Measurements from ENCODE around the gene LTF.

The LTF gene

DNA sequence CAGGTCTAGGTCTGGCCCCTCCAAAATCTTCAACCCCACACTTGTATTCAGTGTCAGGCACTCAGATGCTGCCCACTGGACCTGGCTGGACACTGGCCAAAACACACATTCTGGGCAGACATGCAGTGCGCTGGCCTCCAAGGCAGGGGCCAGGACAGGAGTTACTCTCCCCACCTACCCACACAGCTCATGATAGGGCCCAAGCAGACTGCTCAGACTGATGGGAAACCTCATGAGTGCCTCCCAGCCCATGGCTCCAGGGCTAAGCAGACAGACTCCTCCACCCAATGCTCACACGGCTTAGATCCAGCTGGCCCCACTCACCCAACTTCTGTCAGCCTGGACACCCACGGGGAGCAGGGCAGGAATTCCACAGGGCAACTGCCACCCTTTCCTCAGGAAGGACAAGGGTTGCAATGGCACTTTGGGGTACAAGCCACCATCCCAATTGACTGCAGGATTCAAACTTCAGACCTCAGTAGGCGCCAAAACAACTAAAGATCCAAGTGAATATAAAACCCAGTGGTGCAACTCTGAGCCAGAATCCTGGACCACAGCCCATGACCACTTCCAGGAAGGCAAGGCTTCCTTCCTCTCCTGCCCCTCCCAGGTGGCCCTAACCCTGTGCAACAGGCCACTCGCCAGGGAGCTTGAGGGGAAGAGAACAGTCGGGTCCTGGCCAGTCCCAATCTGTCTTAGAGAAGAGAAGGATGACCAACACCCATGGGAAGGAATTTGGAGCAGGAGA lies 1.4 kb downstream of the LTF start:
- Histone ChIP-seq H3K27me3 (ENCODE audit: control insufficient read depth, insufficient read depth, low read length) (peaks cover 33% of the 10 kb centered on the region), H3K9me3 (ENCODE audit: control insufficient read depth, insufficient read depth, low read length) (no peaks in the 10 kb centered on the region), H3K36me3 (ENCODE audit: control insufficient read depth, insufficient read depth, low read length) (no peaks in the 10 kb centered on the region), H3K4me3 (ENCODE audit: low read depth, low read length) (no peak overlapping the region), H3K4me1 (ENCODE audit: control insufficient read depth, insufficient read depth, low read length) (peaks cover 3% of the 10 kb centered on the region), H3K9ac (ENCODE audit: low read depth, low read length) (no peak overlapping the region)

DNA sequence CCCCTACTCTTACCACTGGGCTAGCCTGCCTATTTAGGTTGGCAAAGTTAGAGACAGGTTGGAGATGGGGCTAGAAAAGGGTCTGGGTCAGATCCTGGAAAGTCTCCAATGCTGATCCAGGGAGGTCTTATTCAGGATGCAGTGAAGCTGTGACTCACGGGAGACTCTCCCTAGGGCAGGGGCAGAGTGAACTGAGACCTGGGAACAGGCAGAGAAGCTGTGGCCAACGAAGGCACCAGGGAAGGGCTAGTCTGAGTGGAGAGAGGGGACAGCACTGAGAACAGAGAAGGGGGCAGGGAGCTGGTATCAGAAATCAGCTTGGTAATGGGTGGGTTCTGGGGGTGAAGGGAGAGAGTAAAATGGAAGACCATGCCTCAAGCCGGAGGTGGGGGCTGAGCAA lies 2.2 kb downstream of the LTF start:
- Histone ChIP-seq H3K9me3 (ENCODE audit: control insufficient read depth, insufficient read depth, low read length) (no peaks in the 10 kb centered on the region), H3K9ac (ENCODE audit: low read depth, low read length) (no peak overlapping the region), H3K4me1 (ENCODE audit: control insufficient read depth, insufficient read depth, low read length) (peaks cover 3% of the 10 kb centered on the region), H3K27me3 (ENCODE audit: control insufficient read depth, insufficient read depth, low read length) (peaks cover 33% of the 10 kb centered on the region), H3K36me3 (ENCODE audit: control insufficient read depth, insufficient read depth, low read length) (no peaks in the 10 kb centered on the region), H3K4me3 (ENCODE audit: low read depth, low read length) (no peak overlapping the region)

DNA sequence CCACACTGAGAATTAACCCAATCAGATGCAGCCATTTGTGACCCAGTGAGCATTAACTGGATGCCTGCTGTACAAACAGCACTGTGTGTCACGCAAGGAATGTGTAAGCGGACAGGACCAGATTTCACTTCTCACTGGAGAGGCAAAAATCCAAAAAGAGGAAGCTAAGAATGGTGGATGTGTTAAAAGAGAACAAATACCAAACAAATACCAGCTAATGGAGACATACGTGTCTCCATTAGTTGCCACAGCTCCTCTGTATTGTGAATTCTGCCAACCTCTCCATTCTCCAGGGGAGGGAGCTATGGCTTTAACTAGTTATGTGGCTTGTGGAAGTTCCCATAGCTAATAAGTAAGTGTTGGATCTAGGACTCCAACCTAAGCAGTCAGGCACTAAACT lies 2.6 kb downstream of the LTF start:
- H3K4me1 ChIP-seq (ENCODE audit: control insufficient read depth, insufficient read depth, low read length), result peaks cover 3% of the 10 kb centered on the region
- H3K27me3 ChIP-seq (ENCODE audit: control insufficient read depth, insufficient read depth, low read length), result peaks cover 33% of the 10 kb centered on the region
- H3K9me3 ChIP-seq (ENCODE audit: control insufficient read depth, insufficient read depth, low read length), result no peaks in the 10 kb centered on the region
- H3K9ac ChIP-seq (ENCODE audit: low read depth, low read length), result no peak overlapping the region
- H3K4me3 ChIP-seq (ENCODE audit: low read depth, low read length), result no peak overlapping the region
- no peaks in the 10 kb centered on the region for H3K36me3 ChIP-seq (ENCODE audit: control insufficient read depth, insufficient read depth, low read length)

DNA sequence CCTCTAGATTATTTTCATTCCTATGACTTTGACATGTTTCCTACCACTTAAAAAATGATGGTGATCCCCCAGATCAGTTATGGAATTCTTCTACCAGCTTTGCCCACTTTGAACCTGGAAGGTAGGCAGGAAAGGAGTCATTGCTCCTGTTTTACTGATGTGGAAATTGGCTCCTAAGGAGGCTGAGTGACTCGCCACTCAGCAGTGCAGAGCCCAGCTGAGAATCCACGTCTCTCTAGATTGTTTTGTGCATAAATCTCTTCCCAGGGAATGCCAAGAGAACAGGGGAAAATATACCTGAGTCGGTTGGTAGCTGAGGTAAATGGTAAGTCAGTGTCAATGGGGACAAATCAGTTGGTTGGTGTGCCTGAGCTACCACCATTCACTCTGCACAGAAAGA lies 4.7 kb downstream of the LTF start:
- Histone ChIP-seq H3K36me3 (ENCODE audit: control insufficient read depth, insufficient read depth, low read length) (no peaks in the 10 kb centered on the region), H3K9ac (ENCODE audit: low read depth, low read length) (no peak overlapping the region), H3K27me3 (ENCODE audit: control insufficient read depth, insufficient read depth, low read length) (peaks cover 25% of the 10 kb centered on the region), H3K4me1 (ENCODE audit: control insufficient read depth, insufficient read depth, low read length) (peaks cover 3% of the 10 kb centered on the region), H3K9me3 (ENCODE audit: control insufficient read depth, insufficient read depth, low read length) (no peaks in the 10 kb centered on the region), H3K4me3 (ENCODE audit: low read depth, low read length) (no peak overlapping the region)

DNA sequence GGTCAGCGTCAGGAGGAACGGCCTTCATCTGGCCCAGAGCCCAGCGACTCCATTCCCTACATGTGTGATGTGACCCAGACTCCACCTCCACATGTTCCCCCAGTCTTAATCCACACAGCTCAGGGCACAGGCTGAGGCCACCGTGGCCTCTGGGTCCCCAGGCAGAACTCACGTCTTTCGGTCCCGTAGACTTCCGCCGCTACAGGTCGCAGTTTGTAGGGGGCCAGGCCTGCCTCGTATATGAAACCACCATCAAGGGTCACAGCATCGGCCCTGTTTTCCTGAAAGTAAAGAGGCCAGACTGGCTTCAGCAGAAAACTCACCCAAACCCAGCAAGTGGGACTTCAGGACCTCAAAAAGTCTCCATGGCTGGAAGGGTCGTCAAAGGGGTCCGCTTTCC lies 8.6 kb downstream of the LTF start:
- no peaks in the 10 kb centered on the region for H3K36me3 ChIP-seq (ENCODE audit: control insufficient read depth, insufficient read depth, low read length)
- H3K9ac ChIP-seq (ENCODE audit: low read depth, low read length), result no peak overlapping the region
- no peaks in the 10 kb centered on the region for H3K4me1 ChIP-seq (ENCODE audit: control insufficient read depth, insufficient read depth, low read length)
- H3K27me3 ChIP-seq (ENCODE audit: control insufficient read depth, insufficient read depth, low read length), result no peaks in the 10 kb centered on the region
- no peaks in the 10 kb centered on the region for H3K9me3 ChIP-seq (ENCODE audit: control insufficient read depth, insufficient read depth, low read length)
- no peak overlapping the region for H3K4me3 ChIP-seq (ENCODE audit: low read depth, low read length)

DNA sequence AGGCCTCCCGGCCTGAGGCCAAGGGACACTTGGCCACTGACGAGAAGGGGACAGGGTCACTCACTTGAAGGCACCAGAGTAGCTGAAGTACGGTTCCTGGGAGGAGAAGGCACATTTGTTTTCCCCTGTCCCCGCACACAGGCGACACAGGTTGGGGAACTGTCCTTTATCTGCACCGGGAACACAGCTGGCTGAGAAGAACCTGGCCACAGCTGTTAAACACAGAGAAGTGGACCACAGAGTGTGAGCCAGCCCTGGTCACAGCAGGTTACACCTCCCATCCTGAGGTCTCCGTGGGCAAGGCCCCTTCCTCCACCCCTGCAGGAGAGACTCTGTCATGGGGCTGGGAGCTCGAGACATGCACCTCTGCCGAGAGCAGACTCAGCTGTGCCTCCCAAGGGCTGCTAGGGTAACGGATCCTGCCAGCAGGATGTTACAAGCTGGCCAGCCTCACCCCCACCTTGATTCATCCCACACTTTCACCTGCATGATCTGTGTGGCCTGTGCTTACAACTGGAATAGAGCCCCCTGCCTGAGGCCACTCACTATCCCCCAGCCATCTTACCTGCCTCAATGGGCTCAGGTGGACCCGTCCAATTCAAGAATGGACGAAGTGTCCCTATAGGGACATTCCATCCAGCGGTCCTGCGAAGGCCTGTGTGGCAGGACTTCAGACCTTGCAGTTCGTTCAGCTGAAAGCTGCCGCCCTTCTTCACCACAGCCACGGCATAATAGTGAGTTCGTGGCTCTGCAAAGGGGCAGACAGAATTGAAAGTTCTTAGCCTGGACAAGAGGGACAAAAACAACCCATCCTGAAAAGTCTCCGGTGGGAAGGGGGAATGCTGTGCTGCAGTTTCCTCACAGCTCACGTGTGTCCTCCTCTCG lies 9.2 kb downstream of the LTF start:
- no peak overlapping the region for H3K9ac ChIP-seq (ENCODE audit: low read depth, low read length)
- no peaks in the 10 kb centered on the region for H3K36me3 ChIP-seq (ENCODE audit: control insufficient read depth, insufficient read depth, low read length)
- no peaks in the 10 kb centered on the region for H3K4me1 ChIP-seq (ENCODE audit: control insufficient read depth, insufficient read depth, low read length)
- H3K9me3 ChIP-seq (ENCODE audit: control insufficient read depth, insufficient read depth, low read length), result no peaks in the 10 kb centered on the region
- no peaks in the 10 kb centered on the region for H3K27me3 ChIP-seq (ENCODE audit: control insufficient read depth, insufficient read depth, low read length)
- no peak overlapping the region for H3K4me3 ChIP-seq (ENCODE audit: low read depth, low read length)

DNA sequence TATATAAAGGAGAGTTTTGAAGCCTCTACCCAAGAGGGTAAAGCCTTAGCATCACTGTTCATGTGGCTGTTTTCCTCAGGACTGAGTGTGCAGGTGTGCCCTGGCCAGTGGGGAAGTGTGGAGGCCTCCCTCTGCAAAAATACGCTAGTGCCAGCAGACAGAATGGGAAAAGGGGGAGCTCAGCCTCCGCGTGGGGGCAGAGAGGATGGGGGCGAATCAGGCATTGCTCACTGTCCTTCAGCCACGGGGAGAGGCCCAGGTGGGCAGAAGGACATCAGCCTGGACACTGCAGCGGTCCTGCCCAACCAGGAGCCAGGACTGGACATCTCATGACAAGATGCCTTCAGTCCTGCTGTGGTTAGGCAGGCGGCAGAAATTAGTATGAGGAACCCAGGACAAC lies 10.1 kb downstream of the LTF start:
- H3K27me3 ChIP-seq (ENCODE audit: control insufficient read depth, insufficient read depth, low read length), result no peaks in the 10 kb centered on the region
- H3K9ac ChIP-seq (ENCODE audit: low read depth, low read length), result no peak overlapping the region
- no peaks in the 10 kb centered on the region for H3K9me3 ChIP-seq (ENCODE audit: control insufficient read depth, insufficient read depth, low read length)
- no peaks in the 10 kb centered on the region for H3K36me3 ChIP-seq (ENCODE audit: control insufficient read depth, insufficient read depth, low read length)
- no peaks in the 10 kb centered on the region for H3K4me1 ChIP-seq (ENCODE audit: control insufficient read depth, insufficient read depth, low read length)
- no peak overlapping the region for H3K4me3 ChIP-seq (ENCODE audit: low read depth, low read length)

DNA sequence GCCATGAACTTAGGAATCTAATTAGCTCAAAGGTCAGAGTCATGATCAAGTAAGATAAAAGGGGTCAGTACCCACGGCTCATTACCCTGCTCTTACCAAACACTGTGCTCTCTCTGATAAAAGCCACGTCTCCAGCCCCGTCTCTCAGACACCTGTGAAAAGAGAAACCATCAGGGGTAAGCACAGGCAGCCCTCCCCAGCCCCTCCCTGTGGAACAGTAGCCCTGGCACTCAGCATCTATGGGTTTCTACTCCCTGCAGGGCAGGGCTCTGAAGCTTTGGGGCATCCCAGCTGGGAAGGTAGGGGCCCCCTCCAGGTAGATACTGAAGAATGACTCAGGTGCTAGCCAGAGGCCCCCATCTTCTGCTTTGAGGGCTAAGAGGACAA lies 10.5 kb downstream of the LTF start:
- Histone ChIP-seq H3K4me1 (ENCODE audit: control insufficient read depth, insufficient read depth, low read length) (no peaks in the 10 kb centered on the region), H3K27me3 (ENCODE audit: control insufficient read depth, insufficient read depth, low read length) (no peaks in the 10 kb centered on the region)

DNA sequence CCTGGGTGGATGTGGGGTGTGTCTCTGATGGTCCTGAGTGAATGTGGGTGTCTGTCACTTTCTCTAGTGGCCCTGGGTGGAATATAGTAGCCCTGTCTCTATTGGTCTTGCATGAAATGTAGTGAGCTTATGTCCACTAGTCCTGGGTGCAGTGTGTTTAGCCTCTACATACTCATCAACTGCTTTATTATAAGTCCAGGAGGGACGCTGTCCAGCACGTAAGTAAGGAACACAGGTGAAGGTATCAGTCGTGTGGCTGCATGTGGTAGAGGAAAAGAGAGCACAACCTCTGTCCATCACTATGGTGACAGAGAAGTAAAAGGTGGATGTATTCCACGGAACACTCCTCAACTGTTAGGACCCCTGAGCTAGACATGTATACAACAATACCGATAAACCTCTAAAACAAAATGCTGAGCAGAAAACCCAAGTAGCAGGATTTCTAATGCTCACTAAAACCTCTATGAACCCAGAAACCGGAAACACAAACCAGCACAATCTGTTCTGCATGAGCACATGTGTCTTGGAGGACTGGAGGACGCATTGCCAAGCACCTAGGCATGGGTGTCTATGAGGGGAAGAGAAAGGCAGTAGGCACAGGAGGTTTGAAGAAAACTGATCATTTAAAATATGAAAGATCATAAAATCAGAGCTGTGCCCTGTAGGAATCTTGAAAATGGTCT lies 11.0 kb downstream of the LTF start:
- Histone ChIP-seq H3K27me3 (ENCODE audit: control insufficient read depth, insufficient read depth, low read length) (no peaks in the 10 kb centered on the region), H3K4me1 (ENCODE audit: control insufficient read depth, insufficient read depth, low read length) (no peaks in the 10 kb centered on the region), H3K9ac (ENCODE audit: low read depth, low read length) (no peak overlapping the region), H3K9me3 (ENCODE audit: control insufficient read depth, insufficient read depth, low read length) (no peaks in the 10 kb centered on the region), H3K4me3 (ENCODE audit: low read depth, low read length) (no peak overlapping the region), H3K36me3 (ENCODE audit: control insufficient read depth, insufficient read depth, low read length) (no peaks in the 10 kb centered on the region)

More for the DNA sequence above, 10.5 kb downstream of the LTF start:
- Histone ChIP-seq H3K4me3 (ENCODE audit: low read depth, low read length) (no peak overlapping the region), H3K36me3 (ENCODE audit: control insufficient read depth, insufficient read depth, low read length) (no peaks in the 10 kb centered on the region), H3K9ac (ENCODE audit: low read depth, low read length) (no peak overlapping the region), H3K9me3 (ENCODE audit: control insufficient read depth, insufficient read depth, low read length) (no peaks in the 10 kb centered on the region)

DNA sequence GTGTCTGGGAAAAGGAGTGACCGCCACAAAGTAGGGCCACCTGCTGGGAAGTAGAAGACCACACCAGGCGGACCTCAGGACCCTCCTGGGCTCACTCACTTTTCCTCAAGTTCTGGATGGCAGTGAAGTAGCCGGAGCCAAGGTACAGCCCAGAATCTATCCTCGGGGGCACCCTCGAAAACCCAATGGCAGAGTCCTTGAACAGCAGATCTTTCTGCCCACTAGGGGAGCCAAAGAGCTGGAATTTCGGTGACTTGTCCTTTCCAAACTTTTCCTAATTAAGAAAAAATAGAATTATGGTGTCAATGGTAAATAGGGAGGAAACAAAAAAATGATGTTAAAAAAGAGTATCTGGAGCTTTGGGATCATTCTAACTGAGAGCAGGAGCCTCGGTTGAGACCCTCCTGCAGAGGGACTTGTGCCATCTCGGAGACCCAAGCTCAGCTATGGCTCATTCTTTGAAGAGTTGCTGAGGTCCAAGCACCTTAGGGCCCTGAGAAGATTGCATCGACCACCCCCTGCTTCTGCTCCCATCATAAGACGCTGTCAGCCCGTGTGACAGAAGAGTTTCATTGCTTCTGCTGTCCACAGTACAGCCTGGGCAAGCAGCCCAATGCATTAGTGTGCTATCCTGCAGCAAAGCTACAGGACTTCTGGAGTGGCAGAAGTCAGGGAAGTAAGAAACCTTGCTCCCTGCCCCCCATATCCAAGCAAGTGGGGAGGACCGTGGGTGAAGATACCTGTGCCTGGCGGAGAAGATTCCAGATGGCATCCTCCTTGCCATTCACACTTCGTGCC lies 14.8 kb downstream of the LTF start:
- H3K36me3 ChIP-seq (ENCODE audit: control insufficient read depth, insufficient read depth, low read length), result no peaks in the 10 kb centered on the region
- no peaks in the 10 kb centered on the region for H3K27me3 ChIP-seq (ENCODE audit: control insufficient read depth, insufficient read depth, low read length)
- no peaks in the 10 kb centered on the region for H3K9me3 ChIP-seq (ENCODE audit: control insufficient read depth, insufficient read depth, low read length)
- no peak overlapping the region for H3K4me3 ChIP-seq (ENCODE audit: low read depth, low read length)
- H3K9ac ChIP-seq (ENCODE audit: low read depth, low read length), result no peak overlapping the region
- no peaks in the 10 kb centered on the region for H3K4me1 ChIP-seq (ENCODE audit: control insufficient read depth, insufficient read depth, low read length)

DNA sequence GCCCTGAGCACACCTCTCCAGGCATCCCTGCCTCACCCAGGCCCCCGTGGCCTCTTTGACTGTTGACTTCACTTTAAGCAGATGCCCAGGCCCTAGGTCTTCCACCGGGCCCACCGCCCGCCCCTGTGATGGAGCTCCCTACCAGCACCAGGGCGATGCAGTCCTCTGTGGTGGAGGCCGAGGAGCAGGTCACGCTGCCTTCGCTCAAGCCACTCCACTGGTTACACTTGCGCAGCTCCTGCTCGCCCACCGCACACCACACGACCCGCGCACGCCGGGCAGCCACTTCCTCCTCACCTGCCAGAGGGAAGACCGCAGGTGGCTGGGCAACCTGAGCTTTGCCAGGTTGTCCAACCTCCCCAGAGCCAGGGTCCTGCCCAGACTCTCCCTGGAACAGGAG lies 16.0 kb downstream of the LTF start:
- Histone ChIP-seq H3K36me3 (ENCODE audit: control insufficient read depth, insufficient read depth, low read length) (no peaks in the 10 kb centered on the region), H3K9me3 (ENCODE audit: control insufficient read depth, insufficient read depth, low read length) (no peaks in the 10 kb centered on the region), H3K4me1 (ENCODE audit: control insufficient read depth, insufficient read depth, low read length) (no peaks in the 10 kb centered on the region), H3K9ac (ENCODE audit: low read depth, low read length) (no peak overlapping the region), H3K27me3 (ENCODE audit: control insufficient read depth, insufficient read depth, low read length) (no peaks in the 10 kb centered on the region), H3K4me3 (ENCODE audit: low read depth, low read length) (no peak overlapping the region)
